Duodenal mucosa (tissue), 2 donors: ENCODE measurements around the gene FAM72B.
"Not testable (repeated sequence)": the region's sequence is repeated elsewhere in the genome, so short reads cannot be mapped to it uniquely, and the experiment has no call there.

Experiments used
- H3K27ac ChIP-seq: one replicate; pipeline ENCODE4 v1.7.0; 2013; ENCODE audit warnings: low read depth, low read length
- H3K27me3 ChIP-seq, 2 donors: one replicate each; pipeline ENCODE4 v1.7.0; 2013; ENCODE audit warnings: low read length in 2 of 2, control low read depth in 1 of 2; ENCODE audit not compliant: insufficient read depth in 2 of 2, control insufficient read depth in 1 of 2
- H3K36me3 ChIP-seq, 2 donors: one replicate each; pipeline ENCODE4 v1.7.0; 2013; ENCODE audit warnings: low read length in 2 of 2, control low read depth in 1 of 2; ENCODE audit not compliant: insufficient read depth in 2 of 2, control insufficient read depth in 1 of 2
- H3K4me1 ChIP-seq, 2 donors: one replicate each; pipeline ENCODE4 v1.7.0; 2013; ENCODE audit warnings: low read length in 2 of 2, control low read depth in 1 of 2; ENCODE audit not compliant: insufficient read depth in 2 of 2, control insufficient read depth in 1 of 2
- H3K4me3 ChIP-seq, 2 donors: one replicate each; pipeline ENCODE4 v1.7.0; 2013; ENCODE audit warnings: low read length in 2 of 2, low read depth in 1 of 2
- H3K9ac ChIP-seq, 2 donors: one replicate each; pipeline ENCODE4 v1.7.0; 2013; ENCODE audit warnings: low read length in 2 of 2, low read depth in 1 of 2
- H3K9me3 ChIP-seq, 2 donors: one replicate each; pipeline ENCODE4 v1.7.0; 2013; ENCODE audit warnings: low read length in 2 of 2, control low read depth in 1 of 2; ENCODE audit not compliant: control insufficient read depth in 1 of 2

FAM72B gene

GRCh38 chr1:121184290-121185127, at the start of gene FAM72B, which contains the start of gene SRGAP2C:
Gene FAM72B (minus strand): TSS chr1:121184340. CDS start chr1:121183489, 851 bp downstream.
Gene SRGAP2C (plus strand): TSS chr1:121184975. CDS start chr1:121187447, 2,472 bp downstream.
- H3K4me3 ChIP-seq: peak within 1 kb of the TSS in 1 of 2 donors; percentile 51
- not testable (repeated sequence) for H3K9me3 ChIP-seq, H3K9ac ChIP-seq, H3K4me1 ChIP-seq, H3K36me3 ChIP-seq, H3K27me3 ChIP-seq, H3K27ac ChIP-seq

- H3K9ac ChIP-seq, H3K9me3 ChIP-seq, H3K27me3 ChIP-seq, H3K4me3 ChIP-seq, H3K27ac ChIP-seq, H3K4me1 ChIP-seq, H3K36me3 ChIP-seq: not testable (repeated sequence)
These were observed 48.4 kb upstream of the FAM72B start for GRCh38 chr1:121232445-121233125.

- H3K36me3 ChIP-seq, H3K9me3 ChIP-seq: not testable (repeated sequence)
These were observed 46.5 kb upstream of the FAM72B start for GRCh38 chr1:121230636-121231035.

GRCh38 chr1:121227544-121228330, 43.6 kb upstream of the FAM72B start:
- not testable (repeated sequence) for H3K9me3 ChIP-seq, H3K27me3 ChIP-seq, H3K4me1 ChIP-seq, H3K27ac ChIP-seq, H3K4me3 ChIP-seq, H3K9ac ChIP-seq, H3K36me3 ChIP-seq

More at GRCh38 chr1:121230636-121231035, 46.5 kb upstream of the FAM72B start:
- H3K4me3 ChIP-seq, H3K27me3 ChIP-seq, H3K27ac ChIP-seq, H3K9ac ChIP-seq, H3K4me1 ChIP-seq: not testable (repeated sequence)

- not testable (repeated sequence) for H3K9ac ChIP-seq, H3K4me1 ChIP-seq, H3K4me3 ChIP-seq, H3K36me3 ChIP-seq, H3K27me3 ChIP-seq, H3K27ac ChIP-seq, H3K9me3 ChIP-seq
These were observed 42.8 kb upstream of the FAM72B start for GRCh38 chr1:121226925-121227324.

GRCh38 chr1:121226295-121226904, 42.3 kb upstream of the FAM72B start:
- H3K27ac ChIP-seq, H3K27me3 ChIP-seq, H3K4me1 ChIP-seq, H3K36me3 ChIP-seq, H3K4me3 ChIP-seq, H3K9ac ChIP-seq, H3K9me3 ChIP-seq: not testable (repeated sequence)

GRCh38 chr1:121224714-121225113, 40.6 kb upstream of the FAM72B start:
- H3K27ac ChIP-seq, H3K4me3 ChIP-seq, H3K27me3 ChIP-seq, H3K4me1 ChIP-seq, H3K9ac ChIP-seq, H3K36me3 ChIP-seq, H3K9me3 ChIP-seq: not testable (repeated sequence)

GRCh38 chr1:121221770-121222169, 37.6 kb upstream of the FAM72B start:
- not testable (repeated sequence) for H3K9me3 ChIP-seq, H3K4me3 ChIP-seq, H3K9ac ChIP-seq, H3K27me3 ChIP-seq, H3K36me3 ChIP-seq, H3K27ac ChIP-seq, H3K4me1 ChIP-seq

GRCh38 chr1:121216676-121217075, 32.5 kb upstream of the FAM72B start:
- H3K27ac ChIP-seq, H3K9ac ChIP-seq, H3K4me3 ChIP-seq, H3K36me3 ChIP-seq, H3K9me3 ChIP-seq, H3K27me3 ChIP-seq, H3K4me1 ChIP-seq: not testable (repeated sequence)
